AG04450 (cell line): ENCODE data around the gene RALY. TPM values are rescaled to one million over a fixed set of nuclear protein-coding genes. Genes with fewer than 3 reads are reported as not detected.

Experiments used
- CTCF ChIA-PET: fragments of 300-600, 350-600 bp; formaldehyde crosslinking; extraction: SDS; loops from one replicate; lab custom pipeline; 2022; ENCODE audit warnings: antibody characterized with exemption, inconsistent platforms; lab: Charles Lee
- POLR2A ChIA-PET: fragments of 350-600 bp; formaldehyde crosslinking; extraction: SDS; loops from one replicate; lab custom pipeline; 2021; ENCODE audit warnings: antibody characterized with exemption, inconsistent platforms; lab: Yijun Ruan, JAX
- DNase-seq: peaks from one replicate; pipeline ENCODE4 v3.0.0-alpha.2; 2011; ENCODE audit warnings: low read depth, low spot score
- H3K27ac ChIP-seq: one replicate; pipeline ENCODE4 v1.5.1; 2012; ENCODE audit warnings: low read depth, low read length, control low read depth
- H3K27me3 ChIP-seq: one replicate; pipeline ENCODE4 v1.6.0; 2012; ENCODE audit warnings: low read length; ENCODE audit not compliant: control insufficient read depth, insufficient read depth
- H3K4me3 ChIP-seq: 2 replicates; pipeline ENCODE4 v1.5.1; 2011; ENCODE audit warnings: mild to moderate bottlenecking, low read depth, low read length, control low read depth
- H3K9me3 ChIP-seq: 2 replicates; pipeline ENCODE4 v1.5.1; 2012; ENCODE audit warnings: low read length; ENCODE audit not compliant: control insufficient read depth, insufficient read depth
- CTCF ChIP-seq: IDR thresholded peaks from 2 replicates; pipeline ENCODE4 v1.5.1; 2011; ENCODE audit warnings: low read depth, low read length, control low read depth, inconsistent platforms
- polyA minus RNA-seq: library from RNA; depleted of rRNA, polyadenylated mRNA; stranded (reverse); fragments of >200 nt; gene quantifications from 2 replicates; pipeline ENCODE4 v1.2.3, GENCODE V29; 2011; rRNA and poly(A)+ RNA removed
- polyA plus RNA-seq: library from polyadenylated mRNA; depleted of rRNA; stranded (reverse); fragments of >200 nt; gene quantifications from 2 replicates; pipeline ENCODE4 v1.2.3, GENCODE V29; 2011; rRNA removed

RALY gene
- polyA plus RNA-seq (79.2 and 106 TPM in 2 replicates), polyA minus RNA-seq (98.3 and 120 TPM in 2 replicates)

- peak within 1 kb of the TSS; percentile 95 for H3K27ac ChIP-seq
- H3K4me3 ChIP-seq, result peak within 1 kb of the TSS; percentile 93
- ChIA-PET POLR2A (interaction anchor here (0.5 to 2.3 kb wide), 22 partner anchors 8 to 182 kb away, joined by 3 to 21 read pairs (median 6); partner anchors contain the start of genes CHMP4B and EIF2S2), CTCF (interaction anchor here (0.7 to 1.1 kb wide), 2 partner anchors 51 to 131 kb away, joined by 3 to 6 read pairs; no protein-coding TSS in a partner anchor)
- TF ChIP-seq CTCF, result no peak
- H3K27me3 ChIP-seq, result no peaks in the 10 kb centered on the region
- DNase-seq, result no peak
- H3K9me3 ChIP-seq, result no peaks in the 10 kb centered on the region; the same call in 1 of the 2 replicates
Observed at GRCh38 chr20:33993576-33994221, at the start of gene RALY. Gene RALY (plus strand): TSS chr20:33993911. CDS start chr20:34072075, 78,164 bp downstream.

- Histone ChIP-seq H3K9me3 (peaks cover 15% of the 10 kb centered on the region), H3K27me3 (peaks cover 9% of the 10 kb centered on the region), H3K4me3 (no peak overlapping the region), H3K27ac (no peak overlapping the region)
- no peak for TF ChIP-seq CTCF
- ChIA-PET POLR2A (no interaction called here), CTCF (no interaction called here)
- no peak for DNase-seq
Observed at GRCh38 chr20:33944914-33945313, 48.8 kb upstream of the RALY start.

- CTCF ChIA-PET, result no interaction called here
- no peak overlapping the region for H3K4me3 ChIP-seq
- peaks cover 7% of the 10 kb centered on the region for H3K27me3 ChIP-seq
- TF ChIP-seq CTCF, result no peak
- POLR2A ChIA-PET, result no interaction called here
- H3K27ac ChIP-seq, result no peak overlapping the region
- DNase-seq, result peak; percentile 43
- peaks cover 15% of the 10 kb centered on the region; the same call in 1 of the 2 replicates for H3K9me3 ChIP-seq
Observed at GRCh38 chr20:33945391-33946081, 48.2 kb upstream of the RALY start.

- DNase-seq, result no peak
- ChIA-PET POLR2A (no interaction called here), CTCF (no interaction called here)
- Histone ChIP-seq H3K9me3 (peaks cover 15% of the 10 kb centered on the region; the same call in 1 of the 2 replicates), H3K4me3 (no peak overlapping the region), H3K27ac (no peak overlapping the region), H3K27me3 (peaks cover 17% of the 10 kb centered on the region)
- peak; percentile 41 for TF ChIP-seq CTCF
Observed at GRCh38 chr20:33947709-33948295, 45.9 kb upstream of the RALY start.
